Psoas muscle (tissue), 8 donors: ENCODE results near the gene PSMC3. TPM values are rescaled to one million over a fixed set of nuclear protein-coding genes. Genes with fewer than 3 reads are reported as not detected.

Experiments
- ATAC-seq, 4 donors: fragments of 200-7000 bp; cut with Tn5 transposase; one replicate each; pipeline ENCODE4 v1.9.1; 2020; ENCODE audit warnings: moderate library complexity in 3 of 4, mild to moderate bottlenecking in 2 of 4
- DNase-seq, 2 donors: peaks; one replicate each; pipeline ENCODE4 v3.0.0-alpha.2; 2020
- H3K27ac ChIP-seq: fragments of 200-600 bp; one replicate; pipeline ENCODE4 v1.8.0; 2022
- H3K27me3 ChIP-seq, 3 donors: fragments of 200-600 bp in 1 of 3; one replicate each; pipeline versions ENCODE4 v1.6.1 to v1.8.0; 2013 to 2022; ENCODE audit warnings: low read length in 2 of 3, mild to moderate bottlenecking in 2 of 3, moderate library complexity in 1 of 3; ENCODE audit not compliant: insufficient read depth in 3 of 3
- H3K36me3 ChIP-seq, 2 donors: fragments of 200-600 bp in 1 of 2; one replicate each; pipeline versions ENCODE4 v1.6.1 to v1.8.0; 2013 to 2022; ENCODE audit warnings: low read depth in 1 of 2, mild to moderate bottlenecking in 1 of 2, moderate library complexity in 1 of 2; ENCODE audit not compliant: insufficient read depth in 1 of 2
- H3K4me1 ChIP-seq: fragments of 200-600 bp; one replicate; pipeline ENCODE4 v1.8.0; 2022
- H3K4me3 ChIP-seq: fragments of 200-600 bp; one replicate; pipeline ENCODE4 v1.8.0; 2022; ENCODE audit warnings: mild to moderate bottlenecking
- H3K9me3 ChIP-seq: fragments of 200-600 bp; one replicate; pipeline ENCODE4 v1.8.0; 2022
- WGBS, 3 donors: extraction: QIAGEN DNeasy Blood & Tissue Kit; methylation state at CpG; one replicate each; pipeline versions ENCODE4 v1.1.6 to v1.1.7; 2013; 5-methylcytosine and 5-hydroxymethylcytosine counted together
- intact Hi-C, 2 donors: fragments of 100-400 bp; cut with DNase I; formaldehyde crosslinking; loops; one replicate each; pipeline versions ENCODE4 v1.11.0 to v1.14.2; 2022
- polyA plus RNA-seq, 3 donors: library from polyadenylated mRNA; stranded (reverse); fragments of 200-250 nt; gene quantifications; one replicate each; pipeline ENCODE4 v1.2.3, GENCODE V29; 2013
- total RNA-seq, 4 donors: library from RNA; stranded (reverse); fragmentation: NEBNext Ultra II Directional in 2 of 4; extraction: Animal tissue kit (Norgen Biotek cat#: 25700) in 2 of 4; gene quantifications; one replicate each; pipeline versions ENCODE4 v1.2.1 to v1.2.4, GENCODE V29; 2021 to 2023
- TF ChIP-seq, protein P1 (sequence below): fragments of 200-600 bp; IDR thresholded peaks from one replicate; pipeline ENCODE4 v1.8.0; 2022; ENCODE audit warnings: antibody characterized with exemption
- donor health status: healthy with polysubstance abuse.
- donor health status: DM: no; HTN: no; CAD: no; lungs with moderate emphysema.
- donor health status: Bipolar disorder and iron deficiency.
- donor health status: healthy.
- donor health status: DM: yes; HTN: yes; CAD: no.
- donor health status: DM: no; HTN: no; CAD: no.
- donor health status: DM: no; HTN: no; CAD: no.
- donor health status: DM: yes; HTN: yes; CAD: no.

The PSMC3 gene
- total and polyA plus RNA-seq, 7 donors: 141 to 346 (median 255) TPM

DNA sequence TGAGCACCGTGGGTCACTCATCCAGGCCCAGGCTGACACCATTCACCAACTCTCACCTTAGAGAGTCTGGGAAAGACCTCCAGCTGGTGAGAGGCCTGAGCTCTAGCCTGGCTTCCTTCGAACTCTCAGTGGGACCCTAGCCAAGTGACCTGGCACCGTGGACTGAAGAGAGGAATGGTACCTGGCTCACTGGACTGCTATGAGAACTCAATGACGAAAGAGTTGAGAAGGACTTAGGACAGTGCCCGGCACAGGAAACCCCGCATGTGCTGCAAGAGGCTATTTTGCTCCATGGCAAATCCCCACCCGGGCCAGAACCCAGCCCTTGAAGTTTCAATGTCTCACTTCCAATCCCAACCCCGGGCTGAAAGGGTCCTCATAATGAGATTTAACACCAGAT is 23.3 kb upstream of the PSMC3 start:
- WGBS, 3 donors: 23 to 44% (median 32%) methylated on average over 8 of the region's 8 CpGs
- peaks cover 0 to 13% of the 10 kb centered on the region in 2 donors for H3K36me3 ChIP-seq
- H3K4me1 ChIP-seq: peaks cover 8% of the 10 kb centered on the region
- no peaks in the 10 kb centered on the region for H3K27me3 ChIP-seq
- peak in 1 of 2 donors; percentile 78 for DNase-seq
- H3K4me3 ChIP-seq: peak overlapping the region; percentile 85
- intact Hi-C loops: no loop called here
- TF ChIP-seq, protein P1, sequence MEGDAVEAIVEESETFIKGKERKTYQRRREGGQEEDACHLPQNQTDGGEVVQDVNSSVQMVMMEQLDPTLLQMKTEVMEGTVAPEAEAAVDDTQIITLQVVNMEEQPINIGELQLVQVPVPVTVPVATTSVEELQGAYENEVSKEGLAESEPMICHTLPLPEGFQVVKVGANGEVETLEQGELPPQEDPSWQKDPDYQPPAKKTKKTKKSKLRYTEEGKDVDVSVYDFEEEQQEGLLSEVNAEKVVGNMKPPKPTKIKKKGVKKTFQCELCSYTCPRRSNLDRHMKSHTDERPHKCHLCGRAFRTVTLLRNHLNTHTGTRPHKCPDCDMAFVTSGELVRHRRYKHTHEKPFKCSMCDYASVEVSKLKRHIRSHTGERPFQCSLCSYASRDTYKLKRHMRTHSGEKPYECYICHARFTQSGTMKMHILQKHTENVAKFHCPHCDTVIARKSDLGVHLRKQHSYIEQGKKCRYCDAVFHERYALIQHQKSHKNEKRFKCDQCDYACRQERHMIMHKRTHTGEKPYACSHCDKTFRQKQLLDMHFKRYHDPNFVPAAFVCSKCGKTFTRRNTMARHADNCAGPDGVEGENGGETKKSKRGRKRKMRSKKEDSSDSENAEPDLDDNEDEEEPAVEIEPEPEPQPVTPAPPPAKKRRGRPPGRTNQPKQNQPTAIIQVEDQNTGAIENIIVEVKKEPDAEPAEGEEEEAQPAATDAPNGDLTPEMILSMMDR: no peak
- no peaks in the 10 kb centered on the region for H3K9me3 ChIP-seq
- H3K27ac ChIP-seq: peak overlapping the region; percentile 88
- peak; percentile 42 to 81 (median 66) for ATAC-seq

DNA sequence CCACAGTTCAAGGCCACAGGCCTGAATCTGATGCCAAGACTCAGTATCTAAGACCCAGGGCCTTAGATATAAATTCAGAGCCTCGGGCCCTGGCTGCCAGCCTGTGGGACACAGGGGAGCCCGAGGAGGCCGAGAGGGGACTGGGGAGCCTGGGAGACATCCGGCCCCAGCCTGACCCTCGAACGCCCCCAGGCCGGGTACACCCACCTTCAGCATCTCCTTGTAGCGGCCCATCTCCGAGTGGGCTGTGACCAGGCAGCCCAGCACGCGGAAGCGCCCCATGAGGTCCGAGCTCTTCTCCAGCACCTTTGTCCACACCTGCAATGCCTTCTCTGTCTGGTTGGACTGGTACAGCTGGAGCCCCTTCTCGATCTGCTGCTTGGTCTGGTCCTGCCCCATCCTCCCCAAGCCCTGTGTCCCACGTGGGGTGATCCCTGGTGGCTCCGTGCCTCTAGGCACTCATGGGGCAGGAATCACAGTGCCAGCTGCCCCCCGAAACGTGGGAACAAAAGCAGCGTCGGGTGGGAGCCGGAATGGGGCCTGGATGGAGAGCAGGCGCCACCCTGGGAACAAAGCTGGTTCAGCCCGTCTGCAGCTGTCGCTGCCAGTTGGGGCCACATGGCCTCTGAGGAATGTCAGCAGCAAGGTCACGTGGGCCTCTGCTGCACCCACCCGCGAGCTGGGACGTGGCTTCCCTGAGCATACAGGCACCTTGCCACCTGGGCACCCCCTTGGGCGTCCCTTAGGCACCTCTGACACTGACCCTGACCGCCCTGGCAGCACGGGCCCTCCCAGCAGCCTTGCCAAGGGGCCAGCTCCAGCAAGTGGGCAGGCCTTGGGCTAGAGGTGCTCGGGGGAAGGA is 22.6 kb upstream of the PSMC3 start, which contains the start of gene RAPSN:
TSS of gene RAPSN (minus strand) at position 571 of the 862 bp plus-strand sequence. CDS start at position 399, 172 bp downstream.
- H3K4me3 ChIP-seq: peak within 1 kb of the TSS; percentile 85
- intact Hi-C loops: no loop called here
- TF ChIP-seq, protein P1: no peak
- H3K36me3 ChIP-seq: peaks cover 0 to 16% of the 10 kb centered on the region in 2 donors
- peaks cover 11% of the 10 kb centered on the region for H3K4me1 ChIP-seq
- no peaks in the 10 kb centered on the region for H3K9me3 ChIP-seq
- no peaks in the 10 kb centered on the region for H3K27me3 ChIP-seq
- DNase-seq (peak; percentile 77 to 92), ATAC-seq (peak; percentile 94 to 97 (median 96))
- H3K27ac ChIP-seq: peak within 1 kb of the TSS; percentile 88
- 28 to 60% (median 28%) methylated on average over 28 to 32 of the region's 32 CpGs for WGBS, 3 donors

DNA sequence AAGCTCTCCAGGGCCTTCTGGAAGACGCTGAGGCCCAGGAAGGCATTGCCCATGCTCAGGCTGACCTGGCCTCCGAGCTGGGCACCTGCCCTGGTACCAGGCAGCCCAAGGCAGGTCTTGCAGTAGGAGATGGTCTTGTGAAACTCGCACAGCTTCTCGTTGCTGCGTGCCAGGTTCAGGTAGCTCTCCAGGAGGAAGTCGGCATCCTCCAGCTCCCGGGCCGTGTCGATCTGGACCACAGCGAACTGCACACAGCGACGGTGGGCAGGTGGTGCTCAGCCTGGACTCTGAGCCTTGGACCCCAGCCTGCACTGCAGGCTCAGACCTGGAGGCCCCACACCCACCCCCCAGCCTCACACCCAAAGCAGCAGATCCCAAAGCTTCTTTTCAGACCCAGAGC is 21.7 kb upstream of the PSMC3 start:
- Histone ChIP-seq H3K36me3 (peaks cover 0 to 17% of the 10 kb centered on the region in 2 donors), H3K27ac (peak overlapping the region; percentile 88), H3K4me3 (peak overlapping the region; percentile 85), H3K4me1 (peaks cover 20% of the 10 kb centered on the region), H3K9me3 (no peaks in the 10 kb centered on the region), H3K27me3 (no peaks in the 10 kb centered on the region)
- TF ChIP-seq, protein P1: no peak
- DNase-seq: peak in 1 of 2 donors; percentile 53
- intact Hi-C loops: no loop called here
- WGBS, 3 donors: 33 to 36% (median 33%) methylated on average over 12 of the region's 12 CpGs
- ATAC-seq: no peak

DNA sequence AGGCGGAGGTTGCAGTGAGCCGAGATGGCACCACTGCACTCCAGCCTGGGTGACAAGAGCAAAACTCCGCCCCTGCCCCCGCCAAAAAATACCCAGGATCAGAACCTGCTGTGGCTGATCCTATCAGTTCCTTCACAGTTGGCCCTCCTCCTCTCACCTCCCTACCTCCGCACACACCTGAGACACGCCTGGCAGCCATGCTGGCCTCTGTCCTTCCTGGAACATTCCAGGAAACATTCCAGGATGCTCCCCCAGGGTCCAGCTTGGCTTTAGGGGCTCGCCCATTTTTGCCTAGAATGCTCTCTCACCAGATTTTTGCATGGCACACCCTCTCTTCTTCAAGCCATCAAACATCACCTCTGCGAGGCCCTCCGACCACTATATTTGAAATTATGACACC is 20.6 kb upstream of the PSMC3 start:
- H3K27me3 ChIP-seq: no peaks in the 10 kb centered on the region
- ATAC-seq: no peak
- peaks cover 0 to 20% of the 10 kb centered on the region in 2 donors for H3K36me3 ChIP-seq
- H3K27ac ChIP-seq: no peak overlapping the region
- DNase-seq: no peak
- H3K4me3 ChIP-seq: no peak overlapping the region
- intact Hi-C loops: no loop called here
- TF ChIP-seq, protein P1: no peak
- 93 to 95% (median 94%) methylated on average over 9 of the region's 9 CpGs for WGBS, 3 donors
- no peaks in the 10 kb centered on the region for H3K9me3 ChIP-seq
- H3K4me1 ChIP-seq: peaks cover 23% of the 10 kb centered on the region
